Endothelial cell of umbilical vein (primary cell): ENCODE measurements around the gene MEGF11. TPM values are rescaled to one million over a fixed set of nuclear protein-coding genes. Genes with fewer than 3 reads are reported as not detected.

Experiments used
- BruUV-seq: library from RNA; stranded (reverse); fragments of 400-500 nt; replicated peaks from 2 replicates; lab custom pipeline; 2021; lab: Mats Ljungman, UMichigan
- CTCF ChIA-PET: fragments of 300-600, 350-600 bp; sonication (Branson Sonifier 250); formaldehyde crosslinking; loops from one replicate; lab custom pipeline; 2021; ENCODE audit warnings: antibody characterized with exemption, inconsistent platforms; lab: Charles Lee
- POLR2A ChIA-PET: fragments of 300-600, 350-600 bp; sonication (Branson Sonifier 250); formaldehyde crosslinking; loops from one replicate; lab custom pipeline; 2021; ENCODE audit warnings: antibody characterized with exemption, inconsistent platforms; lab: Charles Lee
- DNase-seq: peaks from one replicate; pipeline ENCODE4 v3.0.0-alpha.2; 2011; ENCODE audit warnings: low read depth, low spot score
- FAIRE-seq: peaks from 2 replicates; lab custom pipeline; 2011; peaks lifted over from hg19 to GRCh38; lab: Jason Lieb, UNC
- H2AFZ ChIP-seq: 2 replicates; pipeline ENCODE4 v1.6.0; 2012; ENCODE audit warnings: low read depth, low read length, control low read depth, inconsistent platforms
- H3K27ac ChIP-seq: 2 replicates; pipeline ENCODE4 v1.5.1; 2011; ENCODE audit warnings: low read depth, mild to moderate bottlenecking, control low read depth, low read length, moderate library complexity; ENCODE audit not compliant: insufficient read depth
- H3K27me3 ChIP-seq, 2 experiments: 2 replicates each; pipeline versions ENCODE4 v1.6.0 to v1.6.1; 2011; ENCODE audit warnings: low read length in 2 of 2, mixed read lengths in 1 of 2; ENCODE audit not compliant: control insufficient read depth in 2 of 2, insufficient read depth in 2 of 2
- H3K36me3 ChIP-seq, 2 experiments: 2 replicates in 1 of 2; 3 replicates in 1 of 2; pipeline ENCODE4 v1.5.1; 2011; ENCODE audit warnings: low read length in 2 of 2, mild to moderate bottlenecking in 1 of 2, moderate library complexity in 1 of 2; ENCODE audit not compliant: control insufficient read depth in 2 of 2, insufficient read depth in 2 of 2; ENCODE audit errors: extremely low read depth in 1 of 2
- H3K4me1 ChIP-seq: 3 replicates; pipeline ENCODE4 v1.5.1; 2011; ENCODE audit warnings: mild to moderate bottlenecking, low read length; ENCODE audit not compliant: control insufficient read depth, insufficient read depth; ENCODE audit errors: extremely low read depth
- H3K4me2 ChIP-seq: 2 replicates; pipeline ENCODE4 v1.6.1; 2011; ENCODE audit warnings: low read length, control low read depth, mixed read lengths; ENCODE audit not compliant: insufficient read depth
- H3K4me3 ChIP-seq, 3 experiments: fragments of 200-600 bp in 1 of 3; sonication (generic), shearing (Covaris generic) in 1 of 3; replicated peaks in 1 of 3; 2 replicates each; pipeline ENCODE4 v1.5.1; 2011 to 2016; ENCODE audit warnings: control low read depth in 3 of 3, low read length in 3 of 3, mild to moderate bottlenecking in 2 of 3, inconsistent platforms in 1 of 3, low read depth in 1 of 3, moderate library complexity in 1 of 3; ENCODE audit not compliant: insufficient read depth in 1 of 3
- H3K79me2 ChIP-seq: 2 replicates; pipeline ENCODE4 v1.6.0; 2012; ENCODE audit warnings: low read length, inconsistent platforms; ENCODE audit not compliant: control insufficient read depth, insufficient read depth
- H3K9ac ChIP-seq: replicated peaks from 2 replicates; pipeline ENCODE3; 2011; ENCODE audit warnings: low read length, control low read depth; ENCODE audit not compliant: insufficient read depth; ENCODE audit errors: extremely low read depth
- H3K9me1 ChIP-seq: replicated peaks from 3 replicates; pipeline ENCODE4 v1.6.0; 2011; ENCODE audit warnings: mild to moderate bottlenecking, low read length; ENCODE audit not compliant: control insufficient read depth, insufficient read depth; ENCODE audit errors: extremely low read depth
- H3K9me3 ChIP-seq: replicated peaks from 2 replicates; pipeline ENCODE4 v1.5.1; 2012; ENCODE audit warnings: low read length, inconsistent platforms; ENCODE audit not compliant: control insufficient read depth, insufficient read depth
- H4K20me1 ChIP-seq: replicated peaks from 2 replicates; pipeline ENCODE3; 2011; ENCODE audit warnings: mild to moderate bottlenecking, low read length; ENCODE audit not compliant: control insufficient read depth, insufficient read depth; ENCODE audit errors: extremely low read depth
- EZH2 ChIP-seq: IDR thresholded peaks from 2 replicates; pipeline ENCODE4 v1.6.1; 2012; ENCODE audit warnings: borderline replicate concordance, low read depth, mild to moderate bottlenecking, moderate library complexity, low read length, inconsistent platforms; ENCODE audit not compliant: severe bottlenecking
- FOS ChIP-seq: IDR thresholded peaks from 2 replicates; pipeline ENCODE4 v1.6.1; 2011; ENCODE audit warnings: mild to moderate bottlenecking, low read length, moderate library complexity, borderline replicate concordance; ENCODE audit not compliant: insufficient read depth
- GATA2 ChIP-seq: IDR thresholded peaks from 2 replicates; pipeline ENCODE4 v1.7.0; 2011; ENCODE audit warnings: low read depth, mild to moderate bottlenecking, moderate library complexity, mixed read lengths, low read length; ENCODE audit not compliant: insufficient read length, insufficient read depth
- JUN ChIP-seq: IDR thresholded peaks from 2 replicates; pipeline ENCODE4 v1.6.1; 2011; ENCODE audit warnings: borderline replicate concordance, low read depth; ENCODE audit not compliant: insufficient read length, insufficient read depth
- MYC ChIP-seq: IDR thresholded peaks from one replicate; pipeline ENCODE4 v1.6.1; 2011; ENCODE audit warnings: mild to moderate bottlenecking, low read depth, low read length
- POLR2A ChIP-seq: IDR thresholded peaks from 2 replicates; pipeline ENCODE4 v1.6.1; 2012; ENCODE audit warnings: low read depth, mild to moderate bottlenecking, control low read depth, low read length
- POLR2AphosphoS5 ChIP-seq: IDR thresholded peaks from 2 replicates; pipeline ENCODE4 v1.6.1; 2012; ENCODE audit warnings: low read depth, mild to moderate bottlenecking, control low read depth, low read length, moderate library complexity; ENCODE audit not compliant: insufficient read depth
- dilution Hi-C: fragments of 300-500 bp; cut with MboI; formaldehyde crosslinking; loops from one replicate; pipeline ENCODE4 v1.15.0; 2019; ENCODE audit warnings: low sequenced_read_pairs; ENCODE audit not compliant: extremely low pct_ligation_motif_present
- intact Hi-C: fragments of 100-400 bp; cut with micrococcal nuclease; formaldehyde crosslinking; loops from one replicate; pipeline ENCODE4 v1.10.0; 2022
- polyA plus RNA-seq, 4 experiments: library from polyadenylated mRNA; depleted of rRNA in 3 of 4; stranded (reverse) in 3 of 4; unstranded in 1 of 4; fragments of >200 nt; gene quantifications; 2 replicates each; pipeline versions ENCODE4 v1.2.1 to v1.2.3, GENCODE V29; 2011 to 2012; ENCODE audit warnings: missing spikeins in 1 of 4
- total RNA-seq: library from RNA; stranded (reverse); gene quantifications from 2 replicates; pipeline ENCODE4 v1.2.3, GENCODE V29; 2021
- TF ChIP-seq, protein P1 (sequence below): IDR thresholded peaks from 2 replicates; pipeline ENCODE4 v1.6.1; 2011; ENCODE audit not compliant: insufficient read depth, insufficient read length
- TF ChIP-seq, protein P2 (sequence below), 2 donors: IDR thresholded peaks; 1 replicate in 1 of 2; 2 replicates in 1 of 2; pipeline ENCODE4 v1.5.1; 2011; ENCODE audit warnings: low read length in 2 of 2, mild to moderate bottlenecking in 2 of 2, moderate library complexity in 2 of 2, control low read depth in 1 of 2, inconsistent platforms in 1 of 2, low read depth in 1 of 2; ENCODE audit not compliant: insufficient read depth in 1 of 2; ENCODE audit errors: extremely low read depth in 1 of 2

The MEGF11 gene
- total and polyA plus RNA-seq, 2 donors (not counting 3 experiments of a cell fraction or from before 2014, with no cell fraction given), result not detected

DNA sequence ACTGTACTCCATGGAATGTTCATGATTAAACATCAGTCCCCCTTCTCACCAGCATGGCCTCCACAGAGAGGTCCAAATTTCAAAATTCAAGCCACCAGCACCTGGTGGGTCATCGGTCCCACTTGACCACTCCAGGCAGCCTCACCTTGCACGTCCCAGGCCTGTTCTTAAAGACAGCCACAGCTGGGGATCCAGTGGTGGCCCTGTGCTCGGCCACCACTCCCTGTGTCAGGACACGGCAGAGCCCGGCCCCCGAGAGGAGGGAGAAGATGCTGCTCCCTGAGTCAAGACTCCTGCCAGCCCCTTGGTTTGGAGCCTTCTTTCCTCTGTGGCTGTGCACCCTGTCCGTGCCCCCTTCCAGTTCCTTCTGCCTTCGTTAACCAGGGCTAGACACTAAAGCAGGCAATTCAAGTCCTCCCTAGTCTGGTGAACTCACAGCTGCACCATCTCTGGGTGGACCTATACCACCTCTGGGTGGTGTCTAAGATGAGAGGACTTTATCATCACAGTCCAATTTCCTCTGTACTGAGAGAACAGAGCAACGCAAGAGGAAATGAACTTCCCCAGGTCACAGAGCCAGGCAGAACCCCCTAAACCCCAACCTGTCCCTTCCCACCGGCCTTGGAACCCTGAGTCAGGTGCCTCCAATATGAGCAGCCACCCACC is 97.1 kb downstream of the MEGF11 start:
- Histone ChIP-seq H3K4me3 (no peak overlapping the region), H3K4me2 (no peak overlapping the region), H3K79me2 (no peaks in the 10 kb centered on the region), H3K36me3 (no peaks in the 10 kb centered on the region), H2AFZ (no peak overlapping the region), H4K20me1 (no peaks in the 10 kb centered on the region), H3K9me1 (no peaks in the 10 kb centered on the region), H3K27me3 (no peaks in the 10 kb centered on the region), H3K4me1 (no peaks in the 10 kb centered on the region), H3K9ac (no peak overlapping the region), H3K9me3 (no peaks in the 10 kb centered on the region), H3K27ac (no peak overlapping the region)
- CTCF ChIA-PET, result interaction anchor here (0.9 kb wide), 1 partner anchor 14 kb away, joined by 3 read pairs; no protein-coding TSS in a partner anchor
- BruUV-seq, result no TSS peak
- POLR2A ChIA-PET, result no interaction called here
- intact Hi-C loops, result no loop called here
- no peak for FAIRE-seq
- dilution Hi-C loops, result no loop called here
- no peak for TF ChIP-seq JUN
- TF ChIP-seq, protein P1, sequence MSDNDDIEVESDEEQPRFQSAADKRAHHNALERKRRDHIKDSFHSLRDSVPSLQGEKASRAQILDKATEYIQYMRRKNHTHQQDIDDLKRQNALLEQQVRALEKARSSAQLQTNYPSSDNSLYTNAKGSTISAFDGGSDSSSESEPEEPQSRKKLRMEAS, result no peak
- no peak for TF ChIP-seq POLR2A
- TF ChIP-seq EZH2, result no peak
- TF ChIP-seq FOS, result no peak
- no peak for DNase-seq

- Histone ChIP-seq H3K9ac (no peak overlapping the region), H2AFZ (no peak overlapping the region), H3K4me3 (no peak overlapping the region), H3K9me1 (no peaks in the 10 kb centered on the region), H3K4me1 (no peaks in the 10 kb centered on the region), H3K27ac (no peak overlapping the region), H3K79me2 (no peaks in the 10 kb centered on the region), H4K20me1 (no peaks in the 10 kb centered on the region), H3K27me3 (peaks cover 0 to 2% of the 10 kb centered on the region in 2 experiments), H3K9me3 (no peaks in the 10 kb centered on the region), H3K36me3 (no peaks in the 10 kb centered on the region), H3K4me2 (no peak overlapping the region)
- DNase-seq (no peak), FAIRE-seq (no peak)
- TF ChIP-seq, protein P2, sequence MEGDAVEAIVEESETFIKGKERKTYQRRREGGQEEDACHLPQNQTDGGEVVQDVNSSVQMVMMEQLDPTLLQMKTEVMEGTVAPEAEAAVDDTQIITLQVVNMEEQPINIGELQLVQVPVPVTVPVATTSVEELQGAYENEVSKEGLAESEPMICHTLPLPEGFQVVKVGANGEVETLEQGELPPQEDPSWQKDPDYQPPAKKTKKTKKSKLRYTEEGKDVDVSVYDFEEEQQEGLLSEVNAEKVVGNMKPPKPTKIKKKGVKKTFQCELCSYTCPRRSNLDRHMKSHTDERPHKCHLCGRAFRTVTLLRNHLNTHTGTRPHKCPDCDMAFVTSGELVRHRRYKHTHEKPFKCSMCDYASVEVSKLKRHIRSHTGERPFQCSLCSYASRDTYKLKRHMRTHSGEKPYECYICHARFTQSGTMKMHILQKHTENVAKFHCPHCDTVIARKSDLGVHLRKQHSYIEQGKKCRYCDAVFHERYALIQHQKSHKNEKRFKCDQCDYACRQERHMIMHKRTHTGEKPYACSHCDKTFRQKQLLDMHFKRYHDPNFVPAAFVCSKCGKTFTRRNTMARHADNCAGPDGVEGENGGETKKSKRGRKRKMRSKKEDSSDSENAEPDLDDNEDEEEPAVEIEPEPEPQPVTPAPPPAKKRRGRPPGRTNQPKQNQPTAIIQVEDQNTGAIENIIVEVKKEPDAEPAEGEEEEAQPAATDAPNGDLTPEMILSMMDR (IDR thresholded peaks at IDR 0.05; ENCODE audit: extremely low read depth in 1 of 2, insufficient read depth in 1 of 2, low read depth in 1 of 2, low read length in 2 of 2), result no peak
- TF ChIP-seq POLR2AphosphoS5 (no peak), POLR2A (no peak), FOS (no peak), GATA2 (no peak), JUN (no peak), MYC (no peak), EZH2 (no peak)
- TF ChIP-seq, protein P1, result no peak
- CTCF ChIA-PET, result no interaction called here
- intact Hi-C loops, result no loop called here
- POLR2A ChIA-PET, result no interaction called here
- no TSS peak for BruUV-seq
- dilution Hi-C loops, result no loop called here
Measured at GRCh38 chr15:66155065-66155464, 98.5 kb downstream of the MEGF11 start.
